HL-60/S4 treated with retinoic acid at 250 ng/mL for 4 days and 3 days (cell line): Measurements from ENCODE around the gene FLNA.

Source experiments
- in situ Hi-C: fragments of 300-500 bp; cut with MboI; formaldehyde crosslinking; loops from 2 replicates; pipeline ENCODE4 v1.7.0; 2022; ENCODE audit warnings: low sequenced_read_pairs

Gene FLNA

GRCh38 chrX:154363706-154364439 is 10.6 kb downstream of the FLNA start:
- in situ Hi-C loops, result no loop called here

GRCh38 chrX:154362085-154362742 is 12.2 kb downstream of the FLNA start:
- in situ Hi-C loops, result no loop called here

- in situ Hi-C loops, result no loop called here
Measured at GRCh38 chrX:154360155-154360713, 14.2 kb downstream of the FLNA start.

GRCh38 chrX:154359362-154360154 is 14.9 kb downstream of the FLNA start:
- in situ Hi-C loops, result no loop called here

- in situ Hi-C loops, result no loop called here
Measured at GRCh38 chrX:154358829-154359228, 15.6 kb downstream of the FLNA start.

- in situ Hi-C loops, result no loop called here
Measured at GRCh38 chrX:154358011-154358410, 16.4 kb downstream of the FLNA start.

GRCh38 chrX:154357205-154357604 is 17.2 kb downstream of the FLNA start:
- in situ Hi-C loops, result no loop called here

GRCh38 chrX:154356596-154356995 is 17.8 kb downstream of the FLNA start:
- in situ Hi-C loops, result no loop called here

GRCh38 chrX:154355776-154356140 is 18.7 kb downstream of the FLNA start:
- in situ Hi-C loops, result no loop called here

GRCh38 chrX:154355094-154355775 is 19.2 kb downstream of the FLNA start:
- in situ Hi-C loops, result no loop called here

- in situ Hi-C loops, result no loop called here
Measured at GRCh38 chrX:154354516-154354915, 19.9 kb downstream of the FLNA start.

GRCh38 chrX:154354013-154354412 is 20.4 kb downstream of the FLNA start:
- in situ Hi-C loops, result no loop called here

- in situ Hi-C loops, result no loop called here
Measured at GRCh38 chrX:154353172-154353843, 21.1 kb downstream of the FLNA start.

- in situ Hi-C loops, result no loop called here
Measured at GRCh38 chrX:154352466-154352865, 22.0 kb downstream of the FLNA start.

GRCh38 chrX:154352012-154352401 is 22.4 kb downstream of the FLNA start:
- in situ Hi-C loops, result no loop called here

- in situ Hi-C loops, result no loop called here
Measured at GRCh38 chrX:154351183-154352011, 23.0 kb downstream of the FLNA start.

GRCh38 chrX:154350429-154351182 is 23.8 kb downstream of the FLNA start:
- in situ Hi-C loops, result no loop called here

GRCh38 chrX:154349979-154350378 is 24.5 kb downstream of the FLNA start:
- in situ Hi-C loops, result no loop called here
